IMR-90 (cell line): Measurements from ENCODE around the gene NUP37. TPM values are rescaled to one million over a fixed set of nuclear protein-coding genes. Genes with fewer than 3 reads are reported as not detected.

ENCODE experiments used
- ATAC-seq: fragments of 200-7000 bp; cut with Tn5 transposase; 2 replicates; pipeline ENCODE4 v1.9.1; 2020; ENCODE audit warnings: low read depth, mild to moderate bottlenecking, moderate library complexity
- BruUV-seq: library from RNA; stranded (reverse); fragments of 400-500 nt; replicated peaks from 2 replicates; lab custom pipeline; 2021; lab: Mats Ljungman, UMichigan
- CTCF ChIA-PET: fragments of 300-600 bp; formaldehyde crosslinking; extraction: SDS; loops from one replicate; lab custom pipeline; 2021; ENCODE audit warnings: antibody characterized with exemption; lab: Yijun Ruan, JAX
- POLR2A ChIA-PET: fragments of 300-600 bp; sonication (Branson Sonifier 250); formaldehyde crosslinking; loops from one replicate; lab custom pipeline; 2022; ENCODE audit warnings: antibody characterized with exemption; ENCODE audit not compliant: unreplicated experiment; lab: Charles Lee
- DNase-seq: peaks from one replicate; pipeline ENCODE4 v3.0.0; 2013
- H2AFZ ChIP-seq: replicated peaks from 2 replicates; pipeline ENCODE3; 2013; ENCODE audit warnings: low read length, mild to moderate bottlenecking; ENCODE audit not compliant: poor library complexity
- H2AK5ac ChIP-seq: 2 replicates; pipeline ENCODE4 v1.6.1; 2013; ENCODE audit warnings: low read depth, low read length, inconsistent platforms
- H2AK9ac ChIP-seq: replicated peaks from 2 replicates; pipeline ENCODE3; 2013; ENCODE audit warnings: mild to moderate bottlenecking, low read depth, low read length, moderate library complexity; ENCODE audit not compliant: poor library complexity
- H2BK120ac ChIP-seq: 2 replicates; pipeline ENCODE4 v1.6.1; 2013; ENCODE audit warnings: low read depth, low read length, inconsistent platforms
- H2BK15ac ChIP-seq: 3 replicates; pipeline ENCODE4 v1.6.1; 2013; ENCODE audit warnings: low read depth, low read length, inconsistent platforms
- H2BK20ac ChIP-seq: 2 replicates; pipeline ENCODE4 v1.6.1; 2013; ENCODE audit warnings: low read depth, mild to moderate bottlenecking, inconsistent platforms, low read length, moderate library complexity
- H2BK5ac ChIP-seq: 2 replicates; pipeline ENCODE4 v1.6.1; 2013; ENCODE audit warnings: mild to moderate bottlenecking, low read depth, low read length, inconsistent platforms; ENCODE audit not compliant: poor library complexity, severe bottlenecking
- H3K14ac ChIP-seq: replicated peaks from 2 replicates; pipeline ENCODE4 v1.6.1; 2013; ENCODE audit warnings: low read depth, low read length, inconsistent platforms
- H3K18ac ChIP-seq: 2 replicates; pipeline ENCODE4 v1.6.1; 2013; ENCODE audit warnings: low read depth, low read length, control low read depth
- H3K23ac ChIP-seq: 2 replicates; pipeline ENCODE4 v1.6.1; 2013; ENCODE audit warnings: low read depth, low read length, inconsistent platforms
- H3K27ac ChIP-seq: 2 replicates; pipeline ENCODE4 v1.5.1; 2013; ENCODE audit warnings: mild to moderate bottlenecking, control low read depth, low read length; ENCODE audit not compliant: insufficient read depth
- H3K27me3 ChIP-seq: 2 replicates; pipeline ENCODE4 v1.6.1; 2013; ENCODE audit warnings: low read length; ENCODE audit not compliant: control insufficient read depth, insufficient read depth
- H3K36me3 ChIP-seq: 2 replicates; pipeline ENCODE4 v1.6.1; 2013; ENCODE audit warnings: low read length, mixed read lengths; ENCODE audit not compliant: control insufficient read depth, insufficient read depth
- H3K4ac ChIP-seq: 2 replicates; pipeline ENCODE4 v1.6.1; 2013; ENCODE audit warnings: low read depth, low read length, inconsistent platforms
- H3K4me1 ChIP-seq: 2 replicates; pipeline ENCODE4 v1.6.1; 2013; ENCODE audit warnings: low read length, mixed read lengths; ENCODE audit not compliant: control insufficient read depth, insufficient read depth
- H3K4me2 ChIP-seq: 2 replicates; pipeline ENCODE4 v1.6.1; 2013; ENCODE audit warnings: low read depth, mild to moderate bottlenecking, control low read depth, low read length, moderate library complexity
- H3K4me3 ChIP-seq: 2 replicates; pipeline ENCODE4 v1.5.1; 2013; ENCODE audit warnings: low read depth, mild to moderate bottlenecking, control low read depth, low read length, moderate library complexity; ENCODE audit not compliant: insufficient read depth
- H3K56ac ChIP-seq: 2 replicates; pipeline ENCODE4 v1.6.1; 2013; ENCODE audit warnings: low read length, inconsistent platforms; ENCODE audit not compliant: insufficient read depth; ENCODE audit errors: extremely low read depth
- H3K79me1 ChIP-seq, 2 experiments: 2 replicates each; pipeline ENCODE4 v1.6.1; 2013; ENCODE audit warnings: low read length in 2 of 2, inconsistent platforms in 1 of 2, low read depth in 1 of 2
- H3K9ac ChIP-seq: 2 replicates; pipeline ENCODE4 v1.6.1; 2013; ENCODE audit warnings: low read depth, low read length, control low read depth
- H3K9me1 ChIP-seq: 2 replicates; pipeline ENCODE4 v1.6.1; 2013; ENCODE audit warnings: low read length, inconsistent platforms; ENCODE audit not compliant: insufficient read depth
- H3K9me3 ChIP-seq: 2 replicates; pipeline ENCODE4 v1.6.1; 2013; ENCODE audit warnings: low read length; ENCODE audit not compliant: control insufficient read depth, insufficient read depth
- H4K20me1 ChIP-seq: 2 replicates; pipeline ENCODE4 v1.6.1; 2013; ENCODE audit warnings: low read length, inconsistent platforms; ENCODE audit not compliant: insufficient read depth
- H4K5ac ChIP-seq: 2 replicates; pipeline ENCODE4 v1.6.1; 2013; ENCODE audit warnings: mild to moderate bottlenecking, low read depth, low read length, control low read depth
- H4K8ac ChIP-seq, 2 experiments: 2 replicates each; pipeline ENCODE4 v1.6.1; 2013; ENCODE audit warnings: low read depth in 2 of 2, low read length in 2 of 2, control low read depth in 1 of 2, inconsistent platforms in 1 of 2
- H4K91ac ChIP-seq: 2 replicates; pipeline ENCODE4 v1.6.1; 2013; ENCODE audit warnings: low read depth, low read length, inconsistent platforms; ENCODE audit not compliant: insufficient read depth
- BHLHE40 ChIP-seq: fragments of 150-350 bp; IDR thresholded peaks from 2 replicates; pipeline ENCODE4 v1.6.1; 2016; ENCODE audit warnings: mild to moderate bottlenecking, low read depth, low read length
- CEBPB ChIP-seq: IDR thresholded peaks from 2 replicates; pipeline ENCODE4 v1.6.1; 2012; ENCODE audit warnings: low read depth, low read length, improper control_type of control experiment
- CHD1 ChIP-seq: IDR thresholded peaks from 2 replicates; pipeline ENCODE4 v1.6.1; 2012; ENCODE audit warnings: low read depth, low read length, improper control_type of control experiment
- FOS ChIP-seq: fragments of 150-350 bp; IDR thresholded peaks from 2 replicates; pipeline ENCODE4 v1.6.1; 2016; ENCODE audit warnings: low read depth, low read length
- POLR2A ChIP-seq: IDR thresholded peaks from 2 replicates; pipeline ENCODE4 v1.6.1; 2012; ENCODE audit warnings: mild to moderate bottlenecking, low read depth, low read length
- RAD21 ChIP-seq: IDR thresholded peaks from 2 replicates; pipeline ENCODE4 v1.6.1; 2012; ENCODE audit warnings: low read length, improper control_type of control experiment
- SMC3 ChIP-seq: fragments of 150-350 bp; IDR thresholded peaks from 2 replicates; pipeline ENCODE4 v1.6.1; 2016; ENCODE audit warnings: low read depth, mild to moderate bottlenecking, antibody characterized with exemption, low read length, moderate library complexity
- WGBS, 2 experiments: methylation state at CpG; one replicate each; pipeline versions ENCODE4 v1.1.5 to v1.1.7; 2013; ENCODE audit warnings: missing lambda C conversion rate in 2 of 2; ENCODE audit not compliant: insufficient read length in 1 of 2; ENCODE audit errors: extremely low coverage in 2 of 2; 5-methylcytosine and 5-hydroxymethylcytosine counted together
- dilution Hi-C: fragments of 300-500 bp; cut with HindIII; formaldehyde crosslinking; loops from one replicate; pipeline ENCODE4 v1.14.3; 2018; ENCODE audit warnings: low sequenced_read_pairs; ENCODE audit not compliant: unreplicated experiment
- in situ Hi-C: fragments of 300-500 bp; cut with MboI; formaldehyde crosslinking; loops from 3 replicates; pipeline ENCODE4 v1.14.3; 2019; ENCODE audit warnings: low sequenced_read_pairs, inconsistent platforms, mixed read lengths
- intact Hi-C: fragments of 100-400 bp; cut with micrococcal nuclease; formaldehyde crosslinking; loops from 2 replicates; pipeline ENCODE4 v1.10.0; 2022
- polyA plus RNA-seq, 3 experiments: library from polyadenylated mRNA; depleted of rRNA; stranded (reverse); fragments of >200 nt; gene quantifications; 2 replicates each; pipeline ENCODE4 v1.2.3, GENCODE V29; 2012; ENCODE audit warnings: low replicate concordance in 1 of 3
- total RNA-seq: library from RNA; depleted of rRNA; stranded (reverse); fragments of >200 nt; gene quantifications from 2 replicates; pipeline ENCODE4 v1.2.3, GENCODE V29; 2012
- TF ChIP-seq, protein P1 (sequence below): conservative IDR thresholded peaks from 2 replicates; pipeline ENCODE4 v1.5.1; 2012; ENCODE audit warnings: mild to moderate bottlenecking, low read depth, low read length, improper control_type of control experiment
- TF ChIP-seq, protein P2 (sequence below): fragments of 150-350 bp; IDR thresholded peaks from 2 replicates; pipeline ENCODE4 v1.6.1; 2017; ENCODE audit warnings: mild to moderate bottlenecking, antibody characterized with exemption, low read length, low read depth

The NUP37 gene
- total and polyA plus RNA-seq, 2 of the 4 experiments (the other 2 are of a cell fraction), result 41.1 to 55.0 TPM

GRCh38 chr12:102096855-102097254 lies 23.1 kb downstream of the NUP37 start:
- Histone ChIP-seq H4K8ac (no peak overlapping the region), H2AFZ (no peak overlapping the region), H4K5ac (no peak overlapping the region), H3K4me1 (peaks cover 3% of the 10 kb centered on the region; the same call in 1 of the 2 replicates), H3K18ac (no peak overlapping the region), H3K4me3 (no peak overlapping the region), H3K4ac (no peak overlapping the region), H2BK5ac (no peak overlapping the region), H2BK120ac (no peak overlapping the region), H3K27me3 (no peaks in the 10 kb centered on the region), H3K23ac (no peak overlapping the region), H3K36me3 (peaks cover 11% of the 10 kb centered on the region), H2BK20ac (no peak overlapping the region), H4K91ac (no peak overlapping the region), H3K4me2 (no peak overlapping the region), H3K79me1 (peaks cover 0 to 12% of the 10 kb centered on the region in 2 experiments; a peak in 1 of 4 replicates), H4K20me1 (no peaks in the 10 kb centered on the region), H2AK9ac (no peak overlapping the region), H3K9me1 (no peaks in the 10 kb centered on the region), H3K9me3 (no peaks in the 10 kb centered on the region), H2BK15ac (no peak overlapping the region), H3K9ac (no peak overlapping the region), H3K56ac (no peak overlapping the region), H2AK5ac (no peak overlapping the region), H3K27ac (no peak overlapping the region), H3K14ac (no peak overlapping the region)
- WGBS, 2 experiments, result no CpG with 5 or more reads among the region's 3 CpGs
- DNase-seq (no peak), ATAC-seq (no peak)
- BruUV-seq, result no TSS peak
- dilution Hi-C loops (no loop called here), in situ Hi-C loops (no loop called here), intact Hi-C loops (loop anchor here (10.0 kb wide), 1 partner anchor 322 kb away; no protein-coding TSS in a partner anchor)
- CTCF ChIA-PET, result interaction anchor here (0.5 to 0.6 kb wide), 2 partner anchors 698 to 1773 kb away, joined by 3 read pairs; no protein-coding TSS in a partner anchor
- no peak for TF ChIP-seq BHLHE40
- no peak for TF ChIP-seq POLR2A
- no peak for TF ChIP-seq SMC3
- no peak for TF ChIP-seq CEBPB
- TF ChIP-seq, protein P1, sequence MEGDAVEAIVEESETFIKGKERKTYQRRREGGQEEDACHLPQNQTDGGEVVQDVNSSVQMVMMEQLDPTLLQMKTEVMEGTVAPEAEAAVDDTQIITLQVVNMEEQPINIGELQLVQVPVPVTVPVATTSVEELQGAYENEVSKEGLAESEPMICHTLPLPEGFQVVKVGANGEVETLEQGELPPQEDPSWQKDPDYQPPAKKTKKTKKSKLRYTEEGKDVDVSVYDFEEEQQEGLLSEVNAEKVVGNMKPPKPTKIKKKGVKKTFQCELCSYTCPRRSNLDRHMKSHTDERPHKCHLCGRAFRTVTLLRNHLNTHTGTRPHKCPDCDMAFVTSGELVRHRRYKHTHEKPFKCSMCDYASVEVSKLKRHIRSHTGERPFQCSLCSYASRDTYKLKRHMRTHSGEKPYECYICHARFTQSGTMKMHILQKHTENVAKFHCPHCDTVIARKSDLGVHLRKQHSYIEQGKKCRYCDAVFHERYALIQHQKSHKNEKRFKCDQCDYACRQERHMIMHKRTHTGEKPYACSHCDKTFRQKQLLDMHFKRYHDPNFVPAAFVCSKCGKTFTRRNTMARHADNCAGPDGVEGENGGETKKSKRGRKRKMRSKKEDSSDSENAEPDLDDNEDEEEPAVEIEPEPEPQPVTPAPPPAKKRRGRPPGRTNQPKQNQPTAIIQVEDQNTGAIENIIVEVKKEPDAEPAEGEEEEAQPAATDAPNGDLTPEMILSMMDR, result no peak
- no peak for TF ChIP-seq CHD1
- no peak for TF ChIP-seq FOS
- TF ChIP-seq RAD21, result no peak
- TF ChIP-seq, protein P2, sequence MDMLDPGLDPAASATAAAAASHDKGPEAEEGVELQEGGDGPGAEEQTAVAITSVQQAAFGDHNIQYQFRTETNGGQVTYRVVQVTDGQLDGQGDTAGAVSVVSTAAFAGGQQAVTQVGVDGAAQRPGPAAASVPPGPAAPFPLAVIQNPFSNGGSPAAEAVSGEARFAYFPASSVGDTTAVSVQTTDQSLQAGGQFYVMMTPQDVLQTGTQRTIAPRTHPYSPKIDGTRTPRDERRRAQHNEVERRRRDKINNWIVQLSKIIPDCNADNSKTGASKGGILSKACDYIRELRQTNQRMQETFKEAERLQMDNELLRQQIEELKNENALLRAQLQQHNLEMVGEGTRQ, result no peak
- POLR2A ChIA-PET, result no interaction called here
